ENCODE data around the gene YPEL4. TPM values are rescaled to one million over a fixed set of nuclear protein-coding genes. Genes with fewer than 3 reads are reported as not detected.
"Not testable (repeated sequence)": the region's sequence is repeated elsewhere in the genome, so short reads cannot be mapped to it uniquely, and the experiment has no call there.

The YPEL4 gene
- total RNA-seq, 6 donors from 2014 or later = 0.91 to 8.4 (median 3.5) TPM

DNA sequence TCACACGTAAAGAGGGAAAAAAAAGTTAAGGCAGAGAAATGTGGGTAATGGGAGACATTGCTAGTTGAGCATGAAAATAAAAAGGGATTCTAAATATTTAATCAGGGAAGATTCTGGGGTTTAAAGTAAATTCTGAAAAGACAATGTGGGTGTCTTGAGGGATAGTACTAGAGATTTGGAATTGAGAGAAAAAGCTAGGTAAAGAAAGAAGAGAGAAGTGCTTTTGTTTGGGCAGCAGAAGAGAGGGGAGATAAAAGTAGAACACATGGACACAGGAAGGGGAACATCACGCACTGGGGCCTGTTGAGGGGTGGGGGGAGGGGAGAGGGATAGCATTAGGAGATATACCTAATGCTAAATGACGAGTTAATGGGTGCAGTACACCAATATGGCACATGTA lies 3.5 kb upstream of the YPEL4 start:
- Histone ChIP-seq H3K27me3 (peaks cover 0 to 13% (median 1%) of the 10 kb centered on the region in 4 donors), H3K4me1 (peaks cover 19 to 43% (median 23%) of the 10 kb centered on the region in 4 donors), H3K4me3 (no peak overlapping the region), H3K36me3 (no peaks in the 10 kb centered on the region), H3K27ac (no peak overlapping the region), H3K9me3 (no peaks in the 10 kb centered on the region)
- 32 to 38% methylated on average over 3 of the region's 3 CpGs for WGBS, 2 donors
- TF ChIP-seq POLR2A (IDR thresholded peaks at IDR 0.05) (no peak), EP300 (IDR thresholded peaks at IDR 0.05) (no peak), POLR2AphosphoS5 (IDR thresholded peaks at IDR 0.05) (no peak)
- TF ChIP-seq, protein P1, sequence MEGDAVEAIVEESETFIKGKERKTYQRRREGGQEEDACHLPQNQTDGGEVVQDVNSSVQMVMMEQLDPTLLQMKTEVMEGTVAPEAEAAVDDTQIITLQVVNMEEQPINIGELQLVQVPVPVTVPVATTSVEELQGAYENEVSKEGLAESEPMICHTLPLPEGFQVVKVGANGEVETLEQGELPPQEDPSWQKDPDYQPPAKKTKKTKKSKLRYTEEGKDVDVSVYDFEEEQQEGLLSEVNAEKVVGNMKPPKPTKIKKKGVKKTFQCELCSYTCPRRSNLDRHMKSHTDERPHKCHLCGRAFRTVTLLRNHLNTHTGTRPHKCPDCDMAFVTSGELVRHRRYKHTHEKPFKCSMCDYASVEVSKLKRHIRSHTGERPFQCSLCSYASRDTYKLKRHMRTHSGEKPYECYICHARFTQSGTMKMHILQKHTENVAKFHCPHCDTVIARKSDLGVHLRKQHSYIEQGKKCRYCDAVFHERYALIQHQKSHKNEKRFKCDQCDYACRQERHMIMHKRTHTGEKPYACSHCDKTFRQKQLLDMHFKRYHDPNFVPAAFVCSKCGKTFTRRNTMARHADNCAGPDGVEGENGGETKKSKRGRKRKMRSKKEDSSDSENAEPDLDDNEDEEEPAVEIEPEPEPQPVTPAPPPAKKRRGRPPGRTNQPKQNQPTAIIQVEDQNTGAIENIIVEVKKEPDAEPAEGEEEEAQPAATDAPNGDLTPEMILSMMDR (IDR thresholded peaks at IDR 0.05) = no peak
- ATAC-seq (ENCODE audit: low FRiP score in 2 of 2) = no peak
- DNase-seq = no peak

DNA sequence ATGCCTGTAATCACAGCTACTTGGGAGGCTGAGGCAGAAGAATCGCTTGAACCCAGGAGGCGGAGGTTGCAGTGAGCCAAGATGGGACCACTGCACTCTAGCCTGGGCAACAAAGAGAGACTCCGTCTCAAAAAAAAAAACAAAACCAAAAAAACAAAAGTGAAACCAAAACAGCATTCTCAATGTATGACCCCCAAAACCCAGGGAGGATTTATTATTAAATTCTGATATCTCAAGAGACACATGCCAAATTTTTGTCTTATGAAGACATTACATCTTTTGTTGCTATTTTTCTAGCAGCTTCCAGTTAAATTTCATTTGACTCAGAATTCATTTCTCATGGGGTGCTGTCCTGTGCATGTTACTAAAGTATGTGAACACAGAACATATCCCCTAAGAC lies 3.0 kb upstream of the YPEL4 start:
- no peak overlapping the region for H3K4me3 ChIP-seq
- H3K27me3 ChIP-seq = peaks cover 0 to 17% (median 3%) of the 10 kb centered on the region in 4 donors
- H3K27ac ChIP-seq = no peak overlapping the region
- peaks cover 22 to 44% (median 25%) of the 10 kb centered on the region in 4 donors for H3K4me1 ChIP-seq
- ATAC-seq (ENCODE audit: low FRiP score in 2 of 2) (no peak), DNase-seq (no peak)
- 71 to 81% methylated on average over 3 of the region's 3 CpGs for WGBS, 2 donors
- no peaks in the 10 kb centered on the region for H3K9me3 ChIP-seq
- no peaks in the 10 kb centered on the region for H3K36me3 ChIP-seq
- TF ChIP-seq POLR2AphosphoS5 (IDR thresholded peaks at IDR 0.05) = no peak
- no peak for TF ChIP-seq EP300 (IDR thresholded peaks at IDR 0.05)
- TF ChIP-seq, protein P1 (IDR thresholded peaks at IDR 0.05) = no peak
- TF ChIP-seq POLR2A (IDR thresholded peaks at IDR 0.05) = no peak

DNA sequence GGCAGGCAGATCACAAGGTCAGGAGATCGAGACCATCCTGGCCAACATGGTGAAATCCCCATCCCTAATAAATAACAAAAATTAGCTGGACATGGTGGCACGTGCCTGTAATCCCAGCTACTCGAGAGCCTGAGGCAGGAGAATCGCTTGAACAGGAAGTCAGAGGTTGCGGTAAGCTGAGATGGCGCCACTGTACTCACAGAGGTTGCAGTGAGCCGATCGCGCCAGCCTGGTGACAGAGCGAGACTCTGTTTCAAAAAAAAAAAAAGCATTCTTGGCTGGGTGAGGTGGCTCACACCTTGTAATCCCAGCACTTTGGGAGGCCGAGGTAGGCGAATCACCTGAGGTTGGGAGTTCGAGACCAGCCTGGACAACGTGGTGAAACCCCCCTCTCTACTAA lies 2.5 kb upstream of the YPEL4 start:
- ATAC-seq (ENCODE audit: low FRiP score in 2 of 2); DNase-seq; H3K9me3 ChIP-seq; H3K4me3 ChIP-seq; H3K36me3 ChIP-seq; H3K27ac ChIP-seq: not testable (repeated sequence)
- Histone ChIP-seq H3K27me3 (peaks cover 0 to 20% (median 5%) of the 10 kb centered on the region in 4 donors), H3K4me1 (peaks cover 27 to 47% (median 30%) of the 10 kb centered on the region in 4 donors)
- WGBS, 2 donors = 74 to 75% methylated on average over 14 of the region's 14 CpGs

DNA sequence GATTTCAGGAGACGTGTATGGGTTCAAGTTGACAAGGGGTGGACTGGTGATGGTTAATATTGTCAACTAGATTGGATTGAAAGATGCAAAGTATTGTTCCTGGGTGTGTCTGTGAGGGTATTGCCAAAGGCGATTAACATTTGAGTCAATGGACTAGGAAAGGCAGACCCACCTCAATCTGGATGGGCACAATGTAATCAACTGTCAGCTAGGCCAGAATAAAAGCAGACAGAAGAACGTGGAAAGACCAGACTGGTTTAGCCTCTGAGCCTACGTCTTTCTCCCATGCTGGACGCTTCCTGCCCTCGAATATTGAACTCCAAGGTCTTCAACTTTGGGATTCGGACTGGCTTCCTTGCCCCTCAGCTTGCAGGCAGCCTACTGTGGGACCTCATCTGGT lies 1.7 kb upstream of the YPEL4 start:
- DNase-seq = no peak
- peaks cover 35 to 48% (median 36%) of the 10 kb centered on the region in 4 donors for H3K4me1 ChIP-seq
- peaks cover 0 to 26% (median 9%) of the 10 kb centered on the region in 4 donors for H3K27me3 ChIP-seq

DNA sequence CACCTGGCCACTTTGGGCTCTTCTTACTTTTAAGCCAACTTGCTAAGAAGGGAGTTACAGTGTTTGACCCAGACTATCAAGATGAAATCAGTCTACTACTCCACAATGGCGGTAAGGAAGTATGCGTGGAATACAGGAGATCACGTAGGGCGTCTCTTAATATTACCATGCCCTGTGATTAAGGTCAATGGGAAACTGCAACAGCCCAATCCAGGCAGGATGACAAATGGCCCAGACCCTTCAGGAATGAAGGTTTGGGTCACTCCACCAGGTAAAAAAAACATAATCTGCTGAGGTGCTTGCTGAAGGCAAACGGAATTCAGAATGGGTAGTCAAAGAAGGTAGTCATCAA lies 1.0 kb upstream of the YPEL4 start:
- Histone ChIP-seq H3K36me3 (no peaks in the 10 kb centered on the region), H3K27ac (no peak overlapping the region), H3K27me3 (peaks cover 0 to 26% (median 9%) of the 10 kb centered on the region in 4 donors), H3K4me3 (no peak overlapping the region), H3K4me1 (peaks cover 42 to 55% (median 43%) of the 10 kb centered on the region in 4 donors), H3K9me3 (no peaks in the 10 kb centered on the region)
- 61 to 75% methylated on average over 5 of the region's 5 CpGs for WGBS, 2 donors
- ATAC-seq (ENCODE audit: low FRiP score in 2 of 2) (no peak), DNase-seq (no peak)
- TF ChIP-seq POLR2AphosphoS5 (IDR thresholded peaks at IDR 0.05) (no peak), EP300 (IDR thresholded peaks at IDR 0.05) (no peak), POLR2A (IDR thresholded peaks at IDR 0.05) (no peak)
- TF ChIP-seq, protein P1 (IDR thresholded peaks at IDR 0.05) = no peak

More for the DNA sequence above, 1.7 kb upstream of the YPEL4 start:
- no peak for ATAC-seq (ENCODE audit: low FRiP score in 2 of 2)
- Histone ChIP-seq H3K9me3 (no peaks in the 10 kb centered on the region), H3K4me3 (no peak overlapping the region), H3K27ac (no peak overlapping the region), H3K36me3 (no peaks in the 10 kb centered on the region)
- 76 to 80% methylated on average over 7 of the region's 7 CpGs for WGBS, 2 donors
- no peak for TF ChIP-seq POLR2AphosphoS5 (IDR thresholded peaks at IDR 0.05)
- TF ChIP-seq, protein P1 (IDR thresholded peaks at IDR 0.05) = no peak
- no peak for TF ChIP-seq EP300 (IDR thresholded peaks at IDR 0.05)
- no peak for TF ChIP-seq POLR2A (IDR thresholded peaks at IDR 0.05)

All from upper lobe of left lung (tissue), 6 donors.